ENCODE measurements around the gene WDR45B.

Gene WDR45B

DNA sequence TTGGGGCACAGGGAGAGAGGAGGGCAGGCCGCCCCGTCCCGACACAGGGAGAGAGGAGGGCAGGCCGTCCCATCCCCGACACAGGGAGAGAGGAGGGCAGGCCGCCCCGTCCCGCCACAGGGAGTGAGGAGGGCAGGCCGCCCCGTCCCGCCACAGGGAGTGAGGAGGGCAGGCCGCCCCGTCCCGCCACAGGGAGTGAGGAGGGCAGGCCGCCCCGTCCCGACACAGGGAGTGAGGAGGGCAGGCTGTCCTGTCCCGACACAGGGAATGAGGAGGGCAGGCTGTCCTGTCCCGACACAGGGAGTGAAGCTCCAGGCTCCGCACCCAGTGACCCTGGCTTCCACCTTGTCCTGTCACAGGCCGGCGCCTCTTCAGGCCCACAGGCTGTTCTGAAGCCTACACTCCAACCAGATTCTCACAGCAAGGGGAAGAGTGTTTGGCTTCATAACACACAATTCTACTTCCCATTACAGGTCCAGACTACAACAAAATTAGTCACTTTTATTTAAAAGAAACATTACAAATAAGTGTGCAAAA, 34.1 kb downstream of the WDR45B start:
- DNase-seq (ENCODE audit: insufficient read length, low spot score) (no peak), FAIRE-seq (no peak)
- TF ChIP-seq POLR2A (IDR thresholded peaks at IDR 0.05; ENCODE audit: low read depth, low read length) = no peak

- FAIRE-seq (no peak), DNase-seq (ENCODE audit: insufficient read length, low spot score) (no peak)
- TF ChIP-seq POLR2A (IDR thresholded peaks at IDR 0.05; ENCODE audit: low read depth, low read length) = no peak
These were observed 34.8 kb downstream of the WDR45B start for GRCh38 chr17:82613283-82614094.

- no peak for TF ChIP-seq POLR2A (IDR thresholded peaks at IDR 0.05; ENCODE audit: low read depth, low read length)
- FAIRE-seq = no peak
- DNase-seq (ENCODE audit: insufficient read length, low spot score) = no peak
These were observed 36.8 kb downstream of the WDR45B start for GRCh38 chr17:82611140-82612058.

- TF ChIP-seq POLR2A (IDR thresholded peaks at IDR 0.05; ENCODE audit: low read depth, low read length) = no peak
- no peak for FAIRE-seq
- no peak for DNase-seq (ENCODE audit: insufficient read length, low spot score)
These were observed 38.6 kb downstream of the WDR45B start for GRCh38 chr17:82609655-82610054.

DNA sequence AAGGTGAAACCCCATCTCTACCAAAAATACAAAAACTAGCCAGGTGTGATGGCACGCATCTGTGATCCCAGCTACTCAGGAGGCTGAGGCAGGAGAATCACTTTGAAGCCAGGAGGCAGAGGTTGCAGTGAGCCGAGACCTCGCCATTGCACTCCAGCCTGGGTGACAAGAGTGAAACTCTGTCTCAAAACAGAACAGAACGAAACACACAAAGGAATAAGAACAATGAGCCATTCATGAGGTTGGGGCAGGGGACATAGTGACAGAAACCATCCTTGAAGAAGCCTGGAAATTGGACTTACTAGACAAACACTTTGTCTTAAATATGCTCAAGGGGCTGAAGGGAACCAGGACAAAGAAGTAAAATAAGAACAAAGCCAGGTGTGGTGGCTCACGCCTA, 39.4 kb downstream of the WDR45B start:
- no peak for TF ChIP-seq POLR2A (IDR thresholded peaks at IDR 0.05; ENCODE audit: low read depth, low read length)
- DNase-seq (ENCODE audit: insufficient read length, low spot score) (no peak), FAIRE-seq (no peak)

- TF ChIP-seq POLR2A (IDR thresholded peaks at IDR 0.05; ENCODE audit: low read depth, low read length) = no peak
- no peak for DNase-seq (ENCODE audit: insufficient read length, low spot score)
- no peak for FAIRE-seq
These were observed 42.2 kb downstream of the WDR45B start for GRCh38 chr17:82605939-82606600.

DNA sequence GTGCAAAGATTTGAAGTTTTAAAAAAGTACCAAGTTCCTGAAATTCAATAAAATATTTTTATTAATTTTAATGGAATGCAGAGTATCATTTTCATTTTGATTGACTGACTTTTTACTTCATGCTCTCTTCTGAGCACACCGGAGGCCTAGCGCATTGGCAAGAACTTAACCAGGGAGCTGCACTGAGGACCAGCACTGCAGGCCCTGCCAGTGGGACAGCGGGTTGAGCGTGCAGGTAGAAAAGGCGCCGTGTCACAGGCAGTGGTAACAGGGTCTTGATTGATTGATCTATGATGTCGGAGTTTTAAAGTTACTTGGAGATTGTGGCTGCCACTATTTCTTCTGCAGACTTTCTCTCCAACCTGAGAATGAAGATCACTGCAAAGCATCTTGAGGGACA, 43.7 kb downstream of the WDR45B start:
- FAIRE-seq = no peak
- TF ChIP-seq POLR2A (IDR thresholded peaks at IDR 0.05; ENCODE audit: low read depth, low read length) = no peak
- DNase-seq (ENCODE audit: insufficient read length, low spot score) = no peak

DNA sequence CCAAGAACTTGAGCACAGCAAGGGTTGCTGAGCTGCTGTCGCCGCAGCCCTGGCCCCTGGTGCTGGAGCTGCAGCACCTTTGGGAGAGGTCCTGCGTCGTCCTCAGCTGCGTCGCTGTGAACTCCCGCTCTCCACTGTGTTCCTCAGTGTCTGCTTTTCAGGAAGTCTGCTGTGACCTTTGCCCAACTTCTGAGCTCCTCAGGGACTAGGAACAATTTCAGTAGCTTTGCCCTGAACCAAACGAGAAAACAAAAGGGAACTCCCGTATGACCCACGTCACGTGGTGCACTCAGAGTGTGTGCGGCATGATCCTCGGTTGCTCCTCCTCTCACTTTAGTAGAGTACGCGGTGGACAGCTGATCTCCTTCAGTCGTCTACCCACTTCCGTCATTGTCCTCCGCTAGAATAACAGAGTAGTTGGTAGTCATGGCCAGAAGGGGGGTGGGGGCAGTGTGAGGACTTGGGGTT, 44.2 kb downstream of the WDR45B start:
- FAIRE-seq (no peak), DNase-seq (ENCODE audit: insufficient read length, low spot score) (no peak)
- no peak for TF ChIP-seq POLR2A (IDR thresholded peaks at IDR 0.05; ENCODE audit: low read depth, low read length)

- DNase-seq (ENCODE audit: insufficient read length, low spot score) (no peak), FAIRE-seq (no peak)
- no peak for TF ChIP-seq POLR2A (IDR thresholded peaks at IDR 0.05; ENCODE audit: low read depth, low read length)
These were observed 45.1 kb downstream of the WDR45B start for GRCh38 chr17:82602986-82603710.

DNA sequence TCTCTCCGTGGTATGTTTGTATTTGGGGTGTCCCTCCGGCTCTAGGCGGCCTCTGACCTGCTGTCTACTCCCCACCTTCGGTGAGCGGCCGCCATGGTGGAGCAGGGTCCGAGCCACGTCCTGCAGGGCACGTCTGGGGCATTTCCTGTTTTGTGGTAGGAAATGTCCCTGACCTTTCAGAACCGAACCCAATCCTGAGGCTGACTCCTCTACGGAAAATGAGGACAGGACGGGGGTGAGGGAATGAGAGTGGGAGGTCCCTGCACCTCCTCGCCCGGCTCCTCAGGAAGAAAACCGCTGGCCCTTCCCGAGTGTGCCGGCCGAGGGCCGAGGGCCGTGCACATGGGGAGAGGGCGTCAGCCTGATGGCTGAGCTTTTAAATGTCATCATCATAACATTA, 45.8 kb downstream of the WDR45B start:
- DNase-seq (ENCODE audit: insufficient read length, low spot score) = no peak
- no peak for FAIRE-seq
- no peak for TF ChIP-seq POLR2A (IDR thresholded peaks at IDR 0.05; ENCODE audit: low read depth, low read length)

GRCh38 chr17:82601447-82602000, 46.7 kb downstream of the WDR45B start:
- FAIRE-seq (no peak), DNase-seq (ENCODE audit: insufficient read length, low spot score) (no peak)
- no peak for TF ChIP-seq POLR2A (IDR thresholded peaks at IDR 0.05; ENCODE audit: low read depth, low read length)

DNA sequence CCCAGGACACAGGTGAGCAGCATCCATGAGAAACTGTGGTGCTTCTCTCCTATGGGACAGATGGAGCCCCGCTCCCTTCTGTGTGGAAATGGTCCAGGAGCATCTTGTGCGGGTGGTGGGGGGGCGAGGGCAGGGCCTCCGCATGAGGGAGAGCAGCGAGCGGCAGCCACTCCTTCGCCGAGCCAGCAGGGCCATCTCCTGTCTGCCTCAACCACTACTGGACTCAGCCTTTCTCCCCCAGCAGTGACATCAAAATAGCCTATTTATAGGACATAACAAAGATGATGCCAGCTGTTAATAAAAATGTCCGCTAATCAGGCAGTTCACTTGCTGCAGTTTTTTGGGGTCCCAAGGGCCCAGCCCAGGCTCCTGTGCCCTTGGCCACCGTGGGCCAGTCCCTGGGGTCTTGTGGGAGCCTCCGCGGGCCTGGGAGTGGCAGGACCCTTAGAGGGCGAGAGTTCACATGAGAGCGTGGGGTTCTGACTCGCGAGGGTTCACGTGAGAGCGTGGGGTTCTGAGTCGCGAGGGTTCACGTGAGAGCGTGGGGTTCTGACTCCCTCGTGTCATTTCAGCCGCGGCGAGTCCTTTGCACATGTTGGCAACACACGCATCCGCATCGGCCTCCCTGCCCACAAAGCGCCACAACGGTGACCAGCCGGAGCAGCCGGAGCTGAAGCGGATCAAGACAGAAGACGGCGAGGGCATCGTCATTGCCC, 47.4 kb downstream of the WDR45B start:
- TF ChIP-seq POLR2A (IDR thresholded peaks at IDR 0.05; ENCODE audit: low read depth, low read length) = no peak
- DNase-seq (ENCODE audit: insufficient read length, low spot score) = no peak
- FAIRE-seq = no peak
